ENCODE measurements around the gene SKA3. TPM values are rescaled to one million over a fixed set of nuclear protein-coding genes. Genes with fewer than 3 reads are reported as not detected.

The SKA3 gene
- total and polyA plus RNA-seq, 2 of the 13 experiments (the other 11 are each of a cell fraction or from before 2014, with no cell fraction given), result 7.2 to 10.8 TPM

GRCh38 chr13:21164631-21165030, 11.7 kb downstream of the SKA3 start:
- Histone ChIP-seq H3K27me3 (ENCODE audit: control insufficient read depth in 1 of 2, insufficient read depth in 2 of 2, low read length in 2 of 2) (no peaks in the 10 kb centered on the region), H4K20me1 (ENCODE audit: insufficient read depth, low read length) (no peaks in the 10 kb centered on the region), H3K4me3 (replicated peaks in 1 of 3; ENCODE audit: insufficient read depth in 1 of 3, low read depth in 2 of 3, low read length in 3 of 3) (no peak overlapping the region), H3K79me2 (ENCODE audit: insufficient read depth, low read length) (no peaks in the 10 kb centered on the region), H3K9ac (ENCODE audit: insufficient read depth, low read depth, low read length) (no peak overlapping the region), H3K4me2 (ENCODE audit: low read depth, low read length) (no peak overlapping the region), H2AFZ (ENCODE audit: low read length) (no peak overlapping the region), H3K4me1 (ENCODE audit: insufficient read depth, low read length) (no peaks in the 10 kb centered on the region), H3K36me3 (replicated peaks in 1 of 2; ENCODE audit: control insufficient read depth in 1 of 2, insufficient read depth in 2 of 2, low read length in 2 of 2) (peaks cover 6% of the 10 kb centered on the region in 2 experiments; a peak in 2 of 5 replicates), H3K27ac (ENCODE audit: extremely low read length, insufficient read depth, low read length) (no peak overlapping the region), H3K9me3 (ENCODE audit: low read length) (no peaks in the 10 kb centered on the region)
- DNase-seq (ENCODE audit: low spot score) (no peak), FAIRE-seq (no peak), ATAC-seq (no peak)
- CTCF ChIA-PET (ENCODE audit: low intra/inter-chr PET ratio, low total read pairs), result no interaction called here
- 97% methylated on average over 4 of the region's 4 CpGs for WGBS (ENCODE audit: low lambda C conversion rate)
- intact Hi-C loops (cut with micrococcal nuclease; ENCODE audit: unreplicated experiment), result no loop called here
- in situ Hi-C loops (cut with HindIII; ENCODE audit: extremely low pct_ligation_motif_present, low pct_unique_long_range_greater_than_20kb), result no loop called here
- TF ChIP-seq, protein P1, sequence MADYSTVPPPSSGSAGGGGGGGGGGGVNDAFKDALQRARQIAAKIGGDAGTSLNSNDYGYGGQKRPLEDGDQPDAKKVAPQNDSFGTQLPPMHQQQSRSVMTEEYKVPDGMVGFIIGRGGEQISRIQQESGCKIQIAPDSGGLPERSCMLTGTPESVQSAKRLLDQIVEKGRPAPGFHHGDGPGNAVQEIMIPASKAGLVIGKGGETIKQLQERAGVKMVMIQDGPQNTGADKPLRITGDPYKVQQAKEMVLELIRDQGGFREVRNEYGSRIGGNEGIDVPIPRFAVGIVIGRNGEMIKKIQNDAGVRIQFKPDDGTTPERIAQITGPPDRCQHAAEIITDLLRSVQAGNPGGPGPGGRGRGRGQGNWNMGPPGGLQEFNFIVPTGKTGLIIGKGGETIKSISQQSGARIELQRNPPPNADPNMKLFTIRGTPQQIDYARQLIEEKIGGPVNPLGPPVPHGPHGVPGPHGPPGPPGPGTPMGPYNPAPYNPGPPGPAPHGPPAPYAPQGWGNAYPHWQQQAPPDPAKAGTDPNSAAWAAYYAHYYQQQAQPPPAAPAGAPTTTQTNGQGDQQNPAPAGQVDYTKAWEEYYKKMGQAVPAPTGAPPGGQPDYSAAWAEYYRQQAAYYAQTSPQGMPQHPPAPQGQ (CRISPR knock-in tag; IDR thresholded peaks at IDR 0.05; ENCODE audit: borderline replicate concordance), result no peak
- TF ChIP-seq, protein P2, sequence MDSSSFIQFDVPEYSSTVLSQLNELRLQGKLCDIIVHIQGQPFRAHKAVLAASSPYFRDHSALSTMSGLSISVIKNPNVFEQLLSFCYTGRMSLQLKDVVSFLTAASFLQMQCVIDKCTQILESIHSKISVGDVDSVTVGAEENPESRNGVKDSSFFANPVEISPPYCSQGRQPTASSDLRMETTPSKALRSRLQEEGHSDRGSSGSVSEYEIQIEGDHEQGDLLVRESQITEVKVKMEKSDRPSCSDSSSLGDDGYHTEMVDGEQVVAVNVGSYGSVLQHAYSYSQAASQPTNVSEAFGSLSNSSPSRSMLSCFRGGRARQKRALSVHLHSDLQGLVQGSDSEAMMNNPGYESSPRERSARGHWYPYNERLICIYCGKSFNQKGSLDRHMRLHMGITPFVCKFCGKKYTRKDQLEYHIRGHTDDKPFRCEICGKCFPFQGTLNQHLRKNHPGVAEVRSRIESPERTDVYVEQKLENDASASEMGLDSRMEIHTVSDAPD (CRISPR knock-in tag; IDR thresholded peaks at IDR 0.05), result no peak
- no peak for TF ChIP-seq MAZ (IDR thresholded peaks at IDR 0.05; ENCODE audit: borderline replicate concordance, low read depth, low read length)
- TF ChIP-seq MAZ (CRISPR knock-in tag; IDR thresholded peaks at IDR 0.05; ENCODE audit: low read depth), result no peak
- no peak for TF ChIP-seq HOXD1 (CRISPR knock-in tag; IDR thresholded peaks at IDR 0.05)
- no peak for TF ChIP-seq ZFP62 (CRISPR knock-in tag; IDR thresholded peaks at IDR 0.05)
- TF ChIP-seq ZBTB39 (CRISPR knock-in tag; IDR thresholded peaks at IDR 0.05), result no peak
- no peak for TF ChIP-seq ZNF616 (CRISPR knock-in tag; IDR thresholded peaks at IDR 0.05; ENCODE audit: low read depth)
- no TSS peak for BruUV-seq (replicated peaks)
- POLR2A ChIA-PET, result no interaction called here
